ENCODE measurements around the gene FAM184A.
"Not testable (repeated sequence)": the region's sequence is repeated elsewhere in the genome, so short reads cannot be mapped to it uniquely, and the experiment has no call there.

Gene FAM184A, protein sequence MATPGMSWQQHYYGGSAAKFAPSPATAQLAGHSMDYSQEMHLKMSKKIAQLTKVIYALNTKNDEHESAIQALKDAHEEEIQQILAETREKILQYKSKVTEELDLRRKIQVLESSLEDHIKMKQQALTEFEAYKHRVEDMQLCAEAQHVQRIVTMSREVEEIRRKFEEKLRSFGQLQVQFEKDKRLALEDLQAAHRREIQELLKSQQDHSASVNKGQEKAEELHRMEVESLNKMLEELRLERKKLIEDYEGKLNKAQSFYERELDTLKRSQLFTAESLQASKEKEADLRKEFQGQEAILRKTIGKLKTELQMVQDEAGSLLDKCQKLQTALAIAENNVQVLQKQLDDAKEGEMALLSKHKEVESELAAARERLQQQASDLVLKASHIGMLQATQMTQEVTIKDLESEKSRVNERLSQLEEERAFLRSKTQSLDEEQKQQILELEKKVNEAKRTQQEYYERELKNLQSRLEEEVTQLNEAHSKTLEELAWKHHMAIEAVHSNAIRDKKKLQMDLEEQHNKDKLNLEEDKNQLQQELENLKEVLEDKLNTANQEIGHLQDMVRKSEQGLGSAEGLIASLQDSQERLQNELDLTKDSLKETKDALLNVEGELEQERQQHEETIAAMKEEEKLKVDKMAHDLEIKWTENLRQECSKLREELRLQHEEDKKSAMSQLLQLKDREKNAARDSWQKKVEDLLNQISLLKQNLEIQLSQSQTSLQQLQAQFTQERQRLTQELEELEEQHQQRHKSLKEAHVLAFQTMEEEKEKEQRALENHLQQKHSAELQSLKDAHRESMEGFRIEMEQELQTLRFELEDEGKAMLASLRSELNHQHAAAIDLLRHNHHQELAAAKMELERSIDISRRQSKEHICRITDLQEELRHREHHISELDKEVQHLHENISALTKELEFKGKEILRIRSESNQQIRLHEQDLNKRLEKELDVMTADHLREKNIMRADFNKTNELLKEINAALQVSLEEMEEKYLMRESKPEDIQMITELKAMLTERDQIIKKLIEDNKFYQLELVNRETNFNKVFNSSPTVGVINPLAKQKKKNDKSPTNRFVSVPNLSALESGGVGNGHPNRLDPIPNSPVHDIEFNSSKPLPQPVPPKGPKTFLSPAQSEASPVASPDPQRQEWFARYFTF

DNA sequence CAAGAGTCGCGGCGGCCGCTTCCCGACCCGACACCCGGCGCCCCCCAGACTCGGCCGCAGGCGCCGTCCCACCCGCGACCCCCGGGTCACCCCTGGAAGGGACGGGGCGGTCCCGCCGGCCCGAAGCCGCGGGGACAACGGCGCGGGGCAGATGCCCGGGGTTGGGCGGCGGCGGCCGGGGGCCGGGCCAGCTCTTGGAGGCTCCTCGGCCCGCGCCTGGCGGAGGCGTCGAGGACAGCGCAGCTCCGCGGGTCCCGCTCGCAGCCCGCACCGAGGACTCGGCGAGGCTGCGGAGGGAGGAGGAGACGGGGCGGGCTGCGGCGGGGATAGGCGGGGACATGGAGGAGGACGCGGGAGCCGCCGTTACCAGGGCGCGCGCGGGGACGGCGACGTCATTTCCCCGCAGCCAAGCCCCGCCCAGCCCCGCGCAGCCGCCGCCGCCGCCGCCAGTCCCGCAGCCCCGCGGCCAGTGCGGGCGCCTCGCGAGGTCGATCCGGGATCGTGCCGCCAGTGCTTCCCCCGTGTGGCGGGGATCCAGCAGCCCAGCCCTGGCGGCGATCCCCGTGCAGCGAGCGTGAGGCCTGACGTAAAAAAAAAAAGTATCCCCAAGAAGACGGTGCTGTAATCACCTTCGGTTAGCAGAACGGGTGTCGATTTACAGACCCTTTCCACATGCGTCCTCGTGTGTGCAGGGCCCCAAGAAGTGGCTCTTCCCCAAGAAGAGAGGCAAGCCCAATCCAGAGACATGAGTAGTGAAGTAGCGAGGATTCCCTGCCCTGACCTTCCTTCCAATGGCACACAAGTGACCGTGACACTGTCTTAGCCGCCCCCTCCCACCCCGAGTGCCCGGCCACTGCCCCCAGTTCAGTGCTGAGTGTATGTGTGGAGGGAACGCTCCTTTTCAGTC, at the start of gene FAM184A:
TSS of gene FAM184A (minus strand) at position 289 of the 907 bp plus-strand sequence. CDS start 365 bp downstream, outside the sequence.
- peak; percentile 75 for DNase-seq (ENCODE audit: low read depth, low spot score)

DNA sequence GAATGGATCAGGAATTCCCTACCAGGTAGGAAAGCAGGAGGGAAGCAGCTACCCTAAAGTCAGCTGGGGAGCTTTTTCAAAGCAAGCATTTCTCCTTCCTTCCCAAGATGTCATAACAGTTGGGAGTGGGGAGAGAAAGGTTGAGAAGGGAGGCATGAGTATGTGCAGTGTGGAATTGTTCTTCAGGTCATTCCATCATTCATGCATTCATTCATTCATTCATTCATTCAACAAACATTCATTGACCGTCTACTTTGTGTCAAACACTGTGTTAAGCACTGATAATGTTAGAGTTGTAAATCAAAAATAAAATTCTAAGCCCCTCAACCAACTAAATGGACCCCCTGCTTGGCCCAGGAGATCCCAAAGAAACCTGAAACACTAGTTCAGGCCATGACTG, 49.2 kb upstream of the FAM184A start:
- DNase-seq (ENCODE audit: low read depth, low spot score): no peak

DNA sequence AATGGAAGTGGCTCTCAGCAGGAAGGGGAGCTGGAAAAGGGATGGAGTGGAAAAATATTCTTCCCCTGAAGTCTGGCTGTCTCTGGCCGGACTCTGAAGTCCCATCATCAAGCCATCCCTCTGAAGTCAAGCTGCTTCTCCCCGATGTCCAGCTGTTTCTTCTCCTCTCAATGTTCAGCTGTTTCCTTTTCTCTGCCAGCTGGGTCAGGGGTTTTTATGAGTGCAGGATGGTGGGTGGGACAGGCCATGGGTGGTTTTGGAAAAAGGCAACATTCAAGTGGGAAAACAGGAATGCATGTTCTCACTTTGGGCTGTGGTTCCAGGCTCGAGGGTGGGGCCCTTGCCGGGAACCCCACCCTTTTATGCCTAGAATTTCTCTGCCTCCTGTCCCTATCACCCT, 48.4 kb upstream of the FAM184A start:
- no peak for DNase-seq (ENCODE audit: low read depth, low spot score)

DNA sequence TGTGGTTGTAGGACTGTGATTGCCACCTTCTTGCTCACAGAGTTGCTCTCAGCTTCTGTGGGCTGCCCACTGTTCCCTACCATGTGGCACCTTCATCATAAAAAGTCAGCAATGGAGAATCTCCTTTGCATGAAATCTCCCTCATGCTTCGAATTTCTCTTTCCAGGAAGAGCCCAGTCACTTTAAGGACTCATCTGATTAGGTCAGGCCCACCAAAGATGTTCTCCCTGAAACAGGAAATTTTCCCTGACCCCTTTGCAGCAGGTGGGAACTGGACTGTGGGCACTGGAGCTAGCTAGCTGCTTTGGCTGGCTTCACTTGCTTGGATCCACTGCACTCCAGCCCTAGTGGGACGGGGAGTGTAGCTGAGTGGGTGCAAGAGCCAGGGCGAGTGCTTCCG, 47.7 kb upstream of the FAM184A start:
- no peak for DNase-seq (ENCODE audit: low read depth, low spot score)

DNA sequence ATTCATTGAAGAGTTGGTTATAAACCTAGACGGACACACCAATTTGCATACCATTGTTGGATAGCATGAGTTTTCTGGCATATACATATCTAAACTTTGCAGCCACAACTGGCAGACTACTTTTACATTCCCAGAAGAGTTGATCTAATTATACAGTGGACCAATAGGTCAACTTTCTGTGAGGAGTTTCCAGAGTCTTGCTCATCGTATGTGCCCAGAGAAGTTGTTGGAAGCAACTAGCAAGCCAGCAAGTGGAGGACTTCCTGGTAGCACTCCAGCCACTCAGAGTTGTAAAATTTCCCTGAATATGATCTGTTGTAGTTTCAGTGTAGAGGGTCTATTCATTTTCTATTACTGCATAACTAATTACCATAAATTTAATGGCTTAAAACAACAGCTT, 47.1 kb upstream of the FAM184A start:
- no peak for DNase-seq (ENCODE audit: low read depth, low spot score)

DNA sequence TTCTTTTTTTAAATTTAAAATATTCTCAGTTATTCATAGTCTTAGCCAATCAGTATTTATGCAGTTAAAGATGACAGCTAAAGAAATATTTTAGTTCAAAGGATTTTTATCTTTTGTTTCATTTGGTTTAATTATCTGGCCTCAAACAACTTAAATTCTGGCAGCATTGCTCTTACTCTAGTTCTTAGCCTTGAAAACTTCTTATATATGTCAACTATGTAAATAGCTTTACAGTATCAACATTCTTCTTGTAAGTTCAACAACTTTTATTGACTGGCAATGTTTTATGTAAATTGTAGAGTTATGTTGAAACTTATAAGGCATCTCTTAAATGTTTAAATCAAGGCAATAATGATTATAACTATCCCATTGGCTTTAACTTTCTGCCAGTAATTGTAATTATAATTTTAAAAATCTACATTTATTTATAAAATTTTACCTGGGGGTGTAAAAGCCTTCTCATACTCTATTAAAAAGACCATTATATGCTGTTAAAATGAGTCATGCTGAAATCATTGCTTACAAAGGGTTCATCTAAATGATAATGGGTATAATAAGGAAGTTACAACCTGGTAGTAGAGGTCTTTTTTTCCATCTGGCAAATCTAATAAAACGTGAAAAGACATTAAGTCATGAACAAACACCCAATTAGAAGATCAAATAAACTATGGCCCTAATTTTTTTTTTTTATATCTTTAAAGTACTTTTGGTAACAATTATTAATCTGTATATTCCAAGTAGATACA, 45.8 kb upstream of the FAM184A start:
- no peak for DNase-seq (ENCODE audit: low read depth, low spot score)

DNA sequence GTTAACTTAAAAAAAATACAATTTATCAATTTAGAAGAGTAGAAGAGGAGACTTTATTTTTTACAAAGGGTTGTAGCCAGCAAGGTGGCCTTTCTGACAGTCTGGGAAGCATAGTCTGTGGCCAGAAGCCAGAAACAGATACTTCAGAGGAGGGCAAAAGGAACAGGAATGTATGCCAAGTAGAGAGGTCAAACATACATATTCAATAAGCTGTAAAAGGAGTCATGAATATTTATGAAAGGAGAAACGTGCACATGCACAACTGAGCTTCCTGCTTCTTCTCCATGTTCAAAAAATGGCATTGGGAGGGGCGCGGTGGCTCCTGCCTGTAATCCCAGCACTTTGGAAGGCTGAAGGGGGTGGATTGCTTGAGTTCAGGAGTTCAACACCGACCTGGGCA, 43.9 kb upstream of the FAM184A start:
- peak; percentile 19 for DNase-seq (ENCODE audit: low read depth, low spot score)

DNA sequence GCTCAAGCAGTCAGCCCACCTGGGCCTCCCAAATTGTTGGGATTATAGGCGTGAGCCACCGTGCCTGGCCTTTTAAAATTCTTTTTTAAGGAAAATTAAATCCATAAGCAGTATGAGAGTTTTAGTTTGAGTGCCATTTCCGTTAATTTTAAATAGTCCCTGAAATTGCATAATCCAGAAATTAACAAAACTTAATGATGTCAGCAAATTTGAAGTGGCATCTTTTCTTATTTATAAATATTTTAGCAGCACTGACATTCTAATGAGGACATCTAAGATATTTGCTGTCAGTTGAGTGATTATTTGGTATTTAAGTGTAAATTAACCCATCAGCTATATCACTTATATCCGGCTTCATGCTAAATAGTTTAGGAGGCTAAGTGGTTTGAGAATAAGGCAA, 42.9 kb upstream of the FAM184A start:
- DNase-seq (ENCODE audit: low read depth, low spot score): no peak

DNA sequence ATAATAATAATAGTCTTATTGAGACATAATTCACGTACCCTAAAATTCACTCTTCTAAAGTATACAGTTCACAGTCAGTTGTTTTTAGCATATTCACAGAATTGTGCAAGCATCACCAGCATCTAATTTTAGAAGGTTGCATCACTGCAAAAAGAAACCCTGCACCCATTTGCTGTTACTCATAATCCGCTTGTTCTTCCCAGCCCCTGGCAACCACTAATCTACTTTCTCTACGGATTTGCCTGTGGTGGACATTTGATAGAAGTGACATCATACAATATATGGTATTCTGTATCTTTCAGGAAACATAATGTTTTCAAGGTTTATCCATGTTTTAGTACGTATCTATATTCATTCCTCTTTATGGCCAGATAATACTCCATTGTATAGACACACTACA, 41.5 kb upstream of the FAM184A start:
- peak; percentile 40 for DNase-seq (ENCODE audit: low read depth, low spot score)

DNA sequence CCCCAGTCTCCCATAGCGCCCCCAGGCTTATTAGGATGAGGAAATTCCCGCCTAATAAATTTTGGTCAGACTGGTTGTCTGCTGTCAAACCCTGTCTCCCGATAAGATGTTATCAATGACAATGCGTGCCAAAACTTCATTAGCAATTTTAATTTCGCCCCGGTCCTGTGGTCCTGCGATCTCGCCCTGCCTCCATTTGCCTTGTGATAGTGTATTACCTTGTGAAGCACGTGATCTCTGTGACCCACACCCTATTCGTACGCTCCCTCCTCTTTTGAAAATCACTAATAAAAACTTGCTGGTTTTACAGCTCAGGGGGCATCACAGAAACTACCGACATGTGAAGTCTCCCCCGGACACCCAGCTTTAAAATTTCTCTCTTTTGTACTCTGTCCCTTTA, 40.6 kb upstream of the FAM184A start:
- not testable (repeated sequence) for DNase-seq (ENCODE audit: low read depth, low spot score)

DNA sequence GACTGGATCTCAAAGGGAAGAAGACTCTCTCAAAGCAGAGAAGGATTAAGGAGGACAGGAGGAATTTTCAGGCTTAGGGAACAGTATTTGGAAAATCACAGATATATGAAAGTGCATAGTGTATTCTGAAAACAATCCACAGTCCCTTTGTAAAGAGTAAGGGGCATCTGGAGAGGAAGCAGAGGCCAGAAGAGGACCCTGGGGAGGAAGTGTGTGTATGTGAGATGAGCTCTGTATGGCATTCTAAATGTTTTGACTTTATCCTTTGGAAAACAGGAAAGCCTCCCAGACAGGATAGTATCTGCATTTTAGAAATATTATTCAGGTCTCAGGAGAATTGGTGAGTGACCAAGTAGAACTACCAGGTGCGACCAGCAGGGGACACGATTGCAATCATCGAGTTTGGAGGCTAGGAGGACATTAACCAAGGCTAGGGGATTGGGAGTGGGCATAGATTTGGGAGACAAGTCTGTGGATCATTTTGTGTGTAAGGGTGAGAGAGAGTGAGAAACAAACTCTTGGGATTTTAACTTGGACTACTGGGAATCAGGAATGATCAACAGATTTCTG, 38.3 kb upstream of the FAM184A start:
- DNase-seq (ENCODE audit: low read depth, low spot score): no peak

DNA sequence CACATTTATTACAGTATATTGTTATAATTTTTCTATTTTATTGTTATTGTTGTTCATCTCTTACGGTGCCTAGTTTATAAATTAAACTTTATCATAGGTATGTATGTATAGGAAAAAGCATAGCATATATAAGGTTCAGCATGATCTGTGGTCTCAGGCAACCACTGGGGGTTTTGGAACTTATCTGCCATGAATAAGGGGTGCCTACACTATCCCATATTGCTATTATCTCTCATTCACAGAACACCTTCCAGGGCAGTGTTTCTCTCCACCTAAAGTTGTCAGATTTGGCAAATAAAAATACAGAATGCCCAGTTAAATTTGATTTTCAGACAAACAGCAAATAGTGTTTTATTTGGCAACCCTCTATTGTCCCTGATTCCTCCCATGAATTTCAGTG, 35.5 kb upstream of the FAM184A start:
- DNase-seq (ENCODE audit: low read depth, low spot score): no peak

DNA sequence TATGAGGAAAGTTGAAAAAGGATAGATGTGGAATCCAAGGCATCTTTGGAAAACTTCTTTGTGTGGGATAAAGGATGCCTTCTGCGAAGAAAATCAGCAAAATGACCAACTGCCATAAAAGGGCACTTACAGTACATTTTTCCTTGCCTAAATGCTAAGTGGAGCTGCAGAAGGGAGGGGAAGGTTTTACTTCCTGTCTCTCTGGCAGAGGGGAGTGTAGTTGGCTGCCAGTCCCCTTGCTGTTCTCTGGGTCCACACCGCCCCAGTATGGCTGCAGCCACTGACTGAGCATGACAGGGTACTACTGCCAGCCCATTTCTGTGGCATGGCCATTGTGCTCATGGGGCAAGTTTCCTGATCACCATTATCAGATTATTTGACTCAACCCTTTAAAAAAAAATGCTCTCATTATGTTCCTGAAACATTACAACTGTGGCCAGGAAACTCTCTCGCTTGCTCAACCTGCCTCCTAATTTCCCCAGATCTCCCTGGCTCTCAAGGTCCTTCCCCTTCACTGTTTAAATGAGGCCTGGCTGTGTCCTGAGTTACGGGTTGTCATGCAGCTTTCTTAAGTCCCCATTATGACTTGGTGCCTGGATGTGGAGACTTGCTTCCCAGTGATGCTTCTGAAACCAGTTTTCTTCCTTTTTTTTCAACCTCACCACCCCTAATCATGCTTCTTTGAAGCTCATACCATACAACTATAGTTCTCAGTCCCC, 34.5 kb upstream of the FAM184A start:
- no peak for DNase-seq (ENCODE audit: low read depth, low spot score)

DNA sequence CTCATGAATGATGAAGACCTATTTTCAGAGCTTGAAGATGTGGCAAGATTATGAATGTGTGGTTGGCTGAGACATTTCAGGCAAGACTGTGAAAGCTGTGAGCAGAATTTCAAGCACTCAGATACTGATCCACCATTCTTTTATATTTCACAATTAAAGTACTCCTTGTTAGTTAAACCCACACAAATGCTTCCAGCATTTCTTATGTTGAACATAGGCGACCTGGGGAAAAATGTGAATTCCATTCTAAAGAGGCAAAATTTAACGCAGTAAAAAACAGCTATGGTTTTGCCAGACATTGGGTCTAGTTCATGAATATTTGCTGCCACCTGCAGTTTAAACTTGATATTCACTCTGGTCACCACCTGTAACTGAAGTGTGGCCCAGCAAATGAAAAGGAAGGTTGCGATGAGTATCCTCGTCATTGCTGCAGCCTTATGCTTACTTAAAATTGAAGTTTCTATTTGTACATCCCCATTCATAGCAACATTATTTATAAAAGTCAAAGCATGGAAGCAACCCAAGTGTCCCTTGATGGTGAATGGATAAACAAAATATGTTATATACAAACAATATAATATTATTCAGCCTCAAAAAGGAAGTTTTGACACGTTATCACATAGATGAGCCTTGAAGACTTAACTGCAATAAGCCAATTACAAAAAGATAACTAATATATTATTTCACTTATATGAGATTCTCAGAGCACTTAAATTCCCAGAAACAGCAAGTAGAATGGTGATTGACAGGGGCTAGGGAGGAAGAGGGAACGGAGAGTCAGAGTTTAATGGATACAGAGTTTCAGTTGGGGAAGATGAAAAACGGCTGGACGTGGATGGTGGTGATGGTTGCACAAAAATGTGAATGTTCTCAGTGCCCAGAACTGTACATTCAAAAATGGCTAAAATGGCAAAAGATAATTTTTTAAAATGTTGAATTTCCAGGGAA, 32.4 kb upstream of the FAM184A start:
- peak; percentile 76 for DNase-seq (ENCODE audit: low read depth, low spot score)

DNA sequence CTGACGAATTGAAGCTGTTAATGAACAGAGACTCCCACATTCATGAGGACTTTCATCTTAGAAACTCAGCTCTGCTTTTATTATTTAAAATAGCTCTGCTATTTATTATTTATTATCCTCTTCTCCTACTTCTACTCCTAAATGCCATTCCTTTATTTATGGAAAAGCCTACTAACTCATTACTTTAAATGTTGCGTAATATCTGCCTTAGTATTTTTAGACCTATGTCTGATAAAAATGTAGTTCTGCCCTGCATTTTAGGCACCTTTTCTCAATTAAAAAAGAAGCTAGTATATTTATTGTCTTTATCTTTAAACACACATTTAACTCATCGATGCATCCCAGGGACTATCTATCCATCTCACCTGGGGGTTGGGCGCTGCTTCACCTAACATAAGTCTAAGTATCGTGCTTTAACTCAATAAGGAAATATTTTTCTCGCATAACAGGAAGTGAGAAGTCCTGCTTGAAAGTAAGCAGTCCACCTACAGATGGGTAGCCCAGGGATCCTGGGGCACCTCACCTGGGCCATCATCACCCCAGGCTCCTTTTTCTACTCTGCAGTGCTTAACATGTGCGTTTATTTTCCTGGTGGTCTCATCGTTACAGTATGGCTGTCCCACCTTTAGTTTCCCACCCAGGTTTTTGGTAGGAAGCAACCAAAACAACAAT, 31.3 kb upstream of the FAM184A start:
- DNase-seq (ENCODE audit: low read depth, low spot score): no peak

DNA sequence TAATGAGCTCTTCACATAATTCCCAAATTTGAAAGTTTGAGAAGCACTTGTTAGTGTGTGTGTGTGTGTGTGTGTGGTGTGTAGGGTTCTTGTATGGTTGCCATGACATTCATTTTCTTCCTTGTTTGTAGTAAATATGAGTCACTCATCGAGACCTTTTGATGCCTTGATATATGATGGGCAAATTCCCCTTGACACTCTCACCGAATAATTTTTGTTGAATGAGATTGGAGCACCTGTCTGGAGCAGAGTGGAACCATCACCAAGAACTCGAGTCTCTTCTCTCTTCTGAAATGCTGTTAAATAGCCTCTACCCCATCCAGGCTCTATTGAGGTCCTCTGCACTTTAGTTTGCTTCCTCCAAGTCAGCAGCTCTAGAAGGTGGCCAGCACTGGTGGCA, 29.6 kb upstream of the FAM184A start:
- no peak for DNase-seq (ENCODE audit: low read depth, low spot score)

DNA sequence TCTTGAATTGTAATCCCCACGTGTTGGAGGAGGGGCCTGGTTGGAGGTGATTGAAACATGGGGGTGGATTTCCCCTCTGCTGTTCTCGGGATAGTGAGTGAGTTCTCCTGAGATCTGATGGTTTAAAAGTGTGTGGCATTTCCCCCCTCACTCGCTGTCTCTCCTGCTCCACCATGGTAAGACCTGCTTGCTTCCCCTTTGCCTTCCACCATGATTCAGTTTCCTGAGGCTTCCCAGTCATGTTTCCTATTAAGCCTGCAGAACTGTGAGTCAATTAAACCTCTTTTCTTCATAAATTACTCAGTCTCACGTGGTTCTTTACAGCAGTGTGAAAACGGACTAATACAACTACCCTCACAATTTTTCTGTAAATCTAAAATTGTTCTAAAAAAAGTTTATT, 26.8 kb upstream of the FAM184A start:
- no peak for DNase-seq (ENCODE audit: low read depth, low spot score)

DNA sequence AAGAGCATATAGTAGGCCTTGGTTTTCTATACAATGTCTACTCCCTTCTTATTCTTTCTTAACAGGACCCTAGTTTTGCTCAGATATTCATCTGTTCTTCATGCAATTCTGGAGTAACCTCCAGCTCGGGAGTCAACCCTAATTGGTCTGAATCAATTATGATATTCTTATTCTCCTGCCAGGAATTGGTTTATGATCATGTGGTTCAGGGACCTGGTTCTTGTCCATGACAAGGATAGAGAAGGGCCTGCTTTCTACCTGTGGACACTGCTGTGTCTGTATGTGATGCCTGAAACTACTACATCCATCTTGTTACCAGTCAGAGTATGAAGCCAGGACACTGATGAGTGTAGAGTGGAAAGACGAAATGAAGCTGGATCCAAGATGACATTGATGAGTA, 24.4 kb upstream of the FAM184A start:
- no peak for DNase-seq (ENCODE audit: low read depth, low spot score)

Measured in astrocyte of the hippocampus (primary cell).